Activated gamma-delta T cell treated with anti-CD3 and anti-CD28 coated beads, Interleukin-2, amount 50 U/mL, for 16 hours (primary cell): Measurements from ENCODE around the gene RHOBTB1.

Experiments used
- DNase-seq: peaks from one replicate; pipeline ENCODE4 v3.0.0-alpha.2; 2020; ENCODE audit warnings: low read depth

RHOBTB1 gene

GRCh38 chr10:60964257-60965235 lies 20.6 kb upstream of the RHOBTB1 start:
- DNase-seq, result peak; percentile 14

GRCh38 chr10:60963441-60964256 lies 19.7 kb upstream of the RHOBTB1 start:
- DNase-seq, result no peak

GRCh38 chr10:60962946-60963345 lies 19.0 kb upstream of the RHOBTB1 start:
- DNase-seq, result no peak

GRCh38 chr10:60960913-60961312 lies 16.9 kb upstream of the RHOBTB1 start:
- no peak for DNase-seq

GRCh38 chr10:60960031-60960430 lies 16.0 kb upstream of the RHOBTB1 start:
- no peak for DNase-seq

GRCh38 chr10:60958892-60959601 lies 15.1 kb upstream of the RHOBTB1 start:
- DNase-seq, result no peak

GRCh38 chr10:60957667-60958221 lies 13.8 kb upstream of the RHOBTB1 start:
- DNase-seq, result no peak

GRCh38 chr10:60955957-60956425 lies 12.0 kb upstream of the RHOBTB1 start:
- DNase-seq, result no peak

- DNase-seq, result no peak
These were observed 11.3 kb upstream of the RHOBTB1 start for GRCh38 chr10:60955316-60955715.

GRCh38 chr10:60954035-60954434 lies 10.1 kb upstream of the RHOBTB1 start:
- DNase-seq, result no peak

- DNase-seq, result no peak
These were observed 9.4 kb upstream of the RHOBTB1 start for GRCh38 chr10:60953420-60953819.

- no peak for DNase-seq
These were observed 8.8 kb upstream of the RHOBTB1 start for GRCh38 chr10:60952846-60953220.

GRCh38 chr10:60952067-60952845 lies 8.3 kb upstream of the RHOBTB1 start:
- no peak for DNase-seq

- DNase-seq, result no peak
These were observed 7.3 kb upstream of the RHOBTB1 start for GRCh38 chr10:60951272-60951724.

- no peak for DNase-seq
These were observed 6.3 kb upstream of the RHOBTB1 start for GRCh38 chr10:60950300-60950699.

- no peak for DNase-seq
These were observed 4.9 kb upstream of the RHOBTB1 start for GRCh38 chr10:60948851-60949250.

GRCh38 chr10:60944910-60945297 lies 919 bp upstream of the RHOBTB1 start:
- no peak for DNase-seq

- DNase-seq, result no peak
These were observed 498 bp downstream of the RHOBTB1 start for GRCh38 chr10:60943316-60944057.

- no peak for DNase-seq
These were observed 1.1 kb downstream of the RHOBTB1 start for GRCh38 chr10:60942788-60943315.
